Endodermal cell (in vitro differentiated cells): Measurements from ENCODE around the gene MAZ. TPM values are rescaled to one million over a fixed set of nuclear protein-coding genes. Genes with fewer than 3 reads are reported as not detected.
"Not testable (repeated sequence)": the region's sequence is repeated elsewhere in the genome, so short reads cannot be mapped to it uniquely, and the experiment has no call there.

ENCODE experiments used
- DNase-seq: peaks from one replicate; pipeline ENCODE4 v3.0.0-alpha.2; 2017
- H3K27ac ChIP-seq: 2 replicates; pipeline ENCODE4 v1.5.1; 2013; ENCODE audit warnings: mild to moderate bottlenecking, low read depth, low read length, moderate library complexity
- H3K27me3 ChIP-seq: 2 replicates; pipeline ENCODE4 v1.6.1; 2013; ENCODE audit warnings: mild to moderate bottlenecking, low read length, moderate library complexity; ENCODE audit not compliant: insufficient read depth, control insufficient read depth, poor library complexity, severe bottlenecking
- H3K36me3 ChIP-seq: 2 replicates; pipeline ENCODE4 v1.7.0; 2013; ENCODE audit warnings: mild to moderate bottlenecking, low read length, moderate library complexity; ENCODE audit not compliant: control insufficient read depth, insufficient read depth
- H3K4me1 ChIP-seq: one replicate; pipeline ENCODE4 v1.7.0; 2013; ENCODE audit warnings: low read length; ENCODE audit not compliant: control insufficient read depth, insufficient read depth
- H3K4me3 ChIP-seq: 2 replicates; pipeline ENCODE4 v1.5.1; 2013; ENCODE audit warnings: mild to moderate bottlenecking, low read length, moderate library complexity
- H3K9ac ChIP-seq: 2 replicates; pipeline ENCODE4 v1.6.1; 2013; ENCODE audit warnings: mild to moderate bottlenecking, low read length, moderate library complexity; ENCODE audit not compliant: poor library complexity, severe bottlenecking; ENCODE audit errors: extremely low read depth
- H3K9me3 ChIP-seq: 2 replicates; pipeline ENCODE4 v1.6.1; 2013; ENCODE audit warnings: mild to moderate bottlenecking, low read length, moderate library complexity; ENCODE audit not compliant: control insufficient read depth
- H3K27ac Mint-ChIP-seq: 2 replicates; pipeline ENCODE4 v1.8.0; 2020; ENCODE audit warnings: mixed read lengths
- H3K27me3 Mint-ChIP-seq: 2 replicates; pipeline ENCODE4 v1.8.0; 2021; ENCODE audit warnings: mild to moderate bottlenecking, mixed read lengths; ENCODE audit not compliant: insufficient read depth
- H3K36me3 Mint-ChIP-seq: 2 replicates; pipeline ENCODE4 v1.8.0; 2020; ENCODE audit warnings: low read depth, mixed read lengths
- H3K4me1 Mint-ChIP-seq: 2 replicates; pipeline ENCODE4 v1.8.0; 2020; ENCODE audit warnings: mixed read lengths
- H3K4me3 Mint-ChIP-seq: 2 replicates; pipeline ENCODE4 v1.8.0; 2020; ENCODE audit warnings: mild to moderate bottlenecking, moderate library complexity, mixed read lengths
- H3K9me3 Mint-ChIP-seq: 2 replicates; pipeline ENCODE4 v1.8.0; 2020; ENCODE audit warnings: mild to moderate bottlenecking, mixed read lengths
- CTCF ChIP-seq: fragments of 200-600 bp; sonication (generic); conservative IDR thresholded peaks from 2 replicates; pipeline ENCODE4 v1.5.0; 2021; ENCODE audit warnings: antibody characterized with exemption, mild to moderate bottlenecking
- WGBS, 2 experiments: methylation state at CpG; one replicate each; pipeline versions ENCODE4 v1.1.5 to v1.1.7; 2013; ENCODE audit warnings: missing lambda C conversion rate in 2 of 2, mixed read lengths in 1 of 2; ENCODE audit not compliant: insufficient coverage in 1 of 2, insufficient read length in 1 of 2; 5-methylcytosine and 5-hydroxymethylcytosine counted together
- total RNA-seq, 2 donors: library from RNA; stranded (reverse); fragmentation: NEBNext Ultra II Directional in 1 of 2; extraction: Animal tissue kit (Norgen Biotek cat#: 25700) in 1 of 2; gene quantifications; 2 replicates in 1 of 2; 3 replicates in 1 of 2; pipeline ENCODE4 v1.2.1, GENCODE V29; 2021

MAZ gene
- total RNA-seq, 2 donors from 2014 or later, result 320 to 325 TPM

GRCh38 chr16:29791845-29792807 lies 14.2 kb upstream of the MAZ start:
- no peak for TF ChIP-seq CTCF
- no peak for DNase-seq
- Histone ChIP-seq H3K4me1 (no peaks in the 10 kb centered on the region), H3K36me3 (peaks cover 23% of the 10 kb centered on the region), H3K9me3 (no peaks in the 10 kb centered on the region), H3K9ac (no peak overlapping the region), H3K27ac (no peak overlapping the region), H3K4me3 (peak overlapping the region; percentile 97), H3K27me3 (no peaks in the 10 kb centered on the region)
- peaks cover 17% of the 10 kb centered on the region for H3K4me1 Mint-ChIP-seq
- no peak overlapping the region for H3K27ac Mint-ChIP-seq
- no peaks in the 10 kb centered on the region for H3K9me3 Mint-ChIP-seq
- H3K4me3 Mint-ChIP-seq, result peak overlapping the region; percentile 99
- 84 to 88% methylated on average over 8 to 9 of the region's 9 CpGs for WGBS, 2 experiments
- peaks cover 3% of the 10 kb centered on the region for H3K27me3 Mint-ChIP-seq
- peaks cover 28% of the 10 kb centered on the region for H3K36me3 Mint-ChIP-seq

GRCh38 chr16:29793153-29793552 lies 13.2 kb upstream of the MAZ start:
- not testable (repeated sequence) for H3K4me3 ChIP-seq, H3K27ac Mint-ChIP-seq, H3K27me3 ChIP-seq, H3K27ac ChIP-seq, H3K9me3 Mint-ChIP-seq, DNase-seq, H3K4me3 Mint-ChIP-seq, H3K4me1 ChIP-seq, H3K9ac ChIP-seq, H3K27me3 Mint-ChIP-seq, H3K9me3 ChIP-seq
- 95 to 96% methylated on average over 18 of the region's 18 CpGs for WGBS, 2 experiments
- peaks cover 38% of the 10 kb centered on the region for H3K36me3 Mint-ChIP-seq
- H3K36me3 ChIP-seq, result peaks cover 34% of the 10 kb centered on the region
- H3K4me1 Mint-ChIP-seq, result peaks cover 17% of the 10 kb centered on the region

- no peaks in the 10 kb centered on the region for H3K27me3 Mint-ChIP-seq
- 89 to 97% methylated on average over 3 of the region's 3 CpGs for WGBS, 2 experiments
Measured at GRCh38 chr16:29794231-29794710, 12.1 kb upstream of the MAZ start.

More at GRCh38 chr16:29794231-29794710, 12.1 kb upstream of the MAZ start:
- peaks cover 45% of the 10 kb centered on the region for H3K36me3 ChIP-seq
- Mint-ChIP-seq H3K4me3 (no peak overlapping the region), H3K36me3 (peaks cover 49% of the 10 kb centered on the region), H3K4me1 (peaks cover 17% of the 10 kb centered on the region), H3K27ac (no peak overlapping the region), H3K9me3 (no peaks in the 10 kb centered on the region)
- H3K27me3 ChIP-seq, result no peaks in the 10 kb centered on the region
- no peak overlapping the region for H3K4me3 ChIP-seq
- no peak overlapping the region for H3K9ac ChIP-seq
- TF ChIP-seq CTCF, result no peak
- no peaks in the 10 kb centered on the region for H3K9me3 ChIP-seq
- no peak for DNase-seq
- H3K4me1 ChIP-seq, result no peaks in the 10 kb centered on the region
- no peak overlapping the region for H3K27ac ChIP-seq
